UCSD-AML1 (cell line): ENCODE measurements around the gene ANKMY1.

Source experiments
- DNase-seq: peaks from one replicate; lab custom pipeline; 2025; ENCODE audit not compliant: unreplicated experiment; lab: John Stamatoyannopoulos, UW

Gene ANKMY1

DNA sequence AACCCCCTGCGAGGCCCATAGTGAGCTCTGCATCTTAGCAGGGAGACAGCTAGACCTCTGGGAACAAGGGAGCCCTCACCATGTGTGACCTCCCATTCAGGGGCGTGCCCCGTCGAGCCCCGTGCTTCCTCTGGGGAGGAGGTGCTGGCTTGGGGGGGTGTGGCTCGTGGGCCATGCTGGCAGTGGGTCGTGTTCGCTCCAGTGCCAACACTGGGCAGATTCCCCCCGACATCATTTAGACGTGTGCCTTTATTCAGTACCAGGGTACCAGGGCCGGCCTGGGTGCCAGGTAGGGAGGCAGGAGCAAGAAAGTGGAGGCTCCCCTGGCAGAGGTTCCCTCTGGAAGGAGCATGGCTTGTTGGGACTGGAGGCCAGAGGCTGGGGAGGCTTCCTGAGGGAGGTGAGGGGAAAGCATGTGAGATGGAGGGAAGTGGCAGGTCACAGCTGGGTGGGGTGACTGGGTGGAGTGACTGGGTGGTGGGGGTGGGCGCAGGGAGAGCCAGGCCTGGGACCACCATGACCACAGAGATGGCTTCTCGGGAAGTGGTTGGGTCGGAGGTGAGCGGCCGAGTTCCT lies 107.2 kb downstream of the ANKMY1 start:
- no peak for DNase-seq

DNA sequence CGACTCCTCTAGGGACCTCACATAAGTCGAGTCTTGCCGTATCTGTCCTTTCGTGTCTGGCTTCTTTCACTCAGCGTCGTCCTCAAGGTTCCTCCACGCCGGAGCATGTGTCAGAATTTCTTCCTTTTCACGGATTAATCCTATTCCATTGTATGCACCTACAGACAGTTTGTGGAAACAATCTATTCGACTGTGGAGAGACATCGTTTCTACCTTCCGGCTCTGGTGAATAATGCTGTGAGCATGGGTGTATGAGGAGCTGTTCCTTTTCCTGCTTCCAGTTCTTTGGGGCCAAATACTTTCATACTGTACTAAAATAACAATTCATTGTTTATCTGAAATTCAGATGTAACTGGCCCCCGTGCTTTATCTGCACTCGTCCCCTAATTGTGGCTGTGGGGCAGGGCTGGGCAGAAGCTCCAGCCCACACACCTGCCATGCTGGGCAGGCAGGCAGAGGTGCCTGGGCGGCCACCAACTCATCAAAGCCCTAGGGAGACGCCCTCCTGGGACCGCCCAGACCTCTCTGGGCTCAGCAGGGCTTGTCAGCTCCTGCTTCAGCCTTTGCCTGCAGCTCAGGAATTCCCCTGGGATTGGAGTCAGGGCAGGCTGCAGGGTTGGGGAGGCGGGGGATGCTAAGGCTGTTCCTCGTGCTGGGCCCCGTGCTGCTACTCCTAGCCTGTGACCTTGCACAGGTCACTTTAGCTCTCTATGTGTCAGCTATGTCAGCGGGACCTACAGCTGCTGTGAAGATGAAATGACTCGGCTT lies 107.8 kb downstream of the ANKMY1 start:
- DNase-seq = no peak

DNA sequence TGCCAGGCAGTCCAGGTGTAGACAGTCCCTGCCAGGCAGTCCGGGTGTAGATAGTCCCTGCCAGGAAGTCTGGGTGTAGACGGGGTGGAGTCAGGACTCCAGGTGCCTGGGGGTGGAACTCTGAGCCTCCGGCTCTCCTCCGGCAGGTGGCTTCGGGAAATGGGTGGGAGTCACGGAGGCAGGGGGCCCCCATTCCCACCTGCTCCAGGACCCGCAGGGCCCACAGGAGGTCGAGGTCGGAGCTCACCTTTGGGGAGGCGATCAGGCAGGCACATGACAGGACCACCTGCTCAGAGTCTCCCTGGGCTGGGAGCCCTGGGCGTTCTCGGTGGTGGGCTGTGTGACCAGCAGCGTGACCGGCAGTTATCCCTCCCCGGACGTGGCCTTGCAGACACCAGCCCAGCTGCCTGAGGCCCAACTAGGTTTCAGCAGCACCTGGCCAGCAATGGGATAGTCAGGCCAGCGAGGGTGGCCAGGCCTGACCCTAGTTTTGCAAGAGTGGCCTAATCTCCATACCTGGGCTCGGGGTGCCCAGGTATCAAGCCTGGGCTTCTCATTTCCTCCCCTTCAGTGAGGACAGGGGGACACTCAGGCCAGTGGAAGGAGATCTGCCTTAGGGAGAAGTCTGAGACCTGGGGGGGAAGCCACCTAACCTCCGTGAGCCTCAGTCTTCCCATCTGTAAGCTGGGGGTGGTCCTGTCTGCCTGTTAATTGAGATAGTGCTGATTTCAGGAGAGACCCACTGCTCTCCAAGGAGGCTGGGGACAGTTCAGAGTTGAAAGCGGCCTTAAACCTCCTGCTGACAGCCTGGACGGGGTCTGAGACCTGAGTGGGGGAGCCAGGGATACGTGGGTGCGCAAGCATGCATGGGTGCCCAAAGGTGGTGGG lies 109.2 kb downstream of the ANKMY1 start:
- no peak for DNase-seq

- no peak for DNase-seq
Observed at GRCh38 chr2:240447934-240448333, 109.9 kb downstream of the ANKMY1 start.

DNA sequence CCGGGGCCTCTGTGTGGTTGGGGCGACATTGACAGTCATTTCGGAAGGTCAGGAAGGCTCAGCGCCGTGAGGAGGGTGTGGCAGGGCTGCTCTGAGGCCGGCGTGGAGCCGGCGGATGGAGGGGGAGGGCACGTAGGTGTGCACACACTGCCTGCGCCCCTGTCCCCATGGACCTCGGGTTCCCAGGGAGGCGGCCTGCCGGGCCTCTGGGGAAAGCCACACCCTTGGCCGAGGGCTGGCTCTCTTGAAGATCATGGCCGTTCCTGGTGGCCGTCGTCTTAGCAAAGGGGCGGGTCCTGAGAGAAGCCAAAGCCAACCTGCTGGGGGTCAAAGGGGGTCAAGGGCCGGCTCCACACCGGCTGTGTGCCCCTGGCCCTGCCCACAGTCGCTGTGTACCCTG lies 110.5 kb downstream of the ANKMY1 start:
- DNase-seq = no peak

DNA sequence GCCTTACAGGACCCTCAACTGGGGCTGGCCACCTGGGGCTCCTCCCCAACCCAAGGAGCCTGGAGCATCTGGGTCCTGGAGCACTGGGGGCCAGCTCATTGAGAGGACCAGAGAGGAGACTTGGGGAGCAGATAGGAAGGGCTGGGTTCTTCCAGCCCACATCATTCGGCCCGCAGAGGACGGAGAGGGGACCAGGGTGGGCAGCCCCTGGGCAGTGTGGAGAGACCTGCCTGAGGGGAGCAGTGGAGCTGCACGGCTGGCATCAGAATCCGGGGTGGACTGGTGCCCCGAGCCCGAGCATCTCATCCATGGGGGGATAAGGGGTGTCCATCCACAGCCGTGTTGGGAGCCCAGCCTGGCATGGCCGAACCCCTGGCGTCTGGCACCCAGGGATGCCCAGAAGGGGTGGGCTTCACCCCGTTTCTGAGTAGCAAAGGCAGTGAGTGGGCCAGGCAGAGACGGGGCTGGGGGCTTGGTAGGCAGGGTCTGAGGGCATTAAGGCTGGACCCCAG lies 111.1 kb downstream of the ANKMY1 start:
- no peak for DNase-seq

- DNase-seq = no peak
Observed at GRCh38 chr2:240445961-240446663, 111.7 kb downstream of the ANKMY1 start.

DNA sequence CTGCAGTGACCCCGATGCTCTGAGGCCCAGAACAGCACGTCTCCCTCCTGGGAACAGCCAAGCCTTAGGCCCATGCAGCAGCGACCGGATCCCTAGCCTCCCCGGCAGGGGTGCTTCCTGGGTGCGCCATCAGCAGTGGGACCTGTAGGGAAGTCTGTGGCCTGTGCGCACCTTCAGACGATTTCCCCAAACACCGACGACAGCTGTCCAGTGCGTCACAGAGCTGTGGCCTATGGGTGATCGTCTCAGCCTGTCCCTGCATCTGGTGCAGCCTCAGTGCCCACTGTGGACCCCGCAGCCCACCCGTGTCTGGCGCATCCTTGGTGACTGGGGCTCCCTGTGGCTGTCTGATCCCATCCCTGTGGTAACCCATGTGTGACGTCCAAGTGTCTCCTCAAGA lies 113.3 kb downstream of the ANKMY1 start:
- no peak for DNase-seq

GRCh38 chr2:240443891-240444301 lies 113.9 kb downstream of the ANKMY1 start:
- no peak for DNase-seq

DNA sequence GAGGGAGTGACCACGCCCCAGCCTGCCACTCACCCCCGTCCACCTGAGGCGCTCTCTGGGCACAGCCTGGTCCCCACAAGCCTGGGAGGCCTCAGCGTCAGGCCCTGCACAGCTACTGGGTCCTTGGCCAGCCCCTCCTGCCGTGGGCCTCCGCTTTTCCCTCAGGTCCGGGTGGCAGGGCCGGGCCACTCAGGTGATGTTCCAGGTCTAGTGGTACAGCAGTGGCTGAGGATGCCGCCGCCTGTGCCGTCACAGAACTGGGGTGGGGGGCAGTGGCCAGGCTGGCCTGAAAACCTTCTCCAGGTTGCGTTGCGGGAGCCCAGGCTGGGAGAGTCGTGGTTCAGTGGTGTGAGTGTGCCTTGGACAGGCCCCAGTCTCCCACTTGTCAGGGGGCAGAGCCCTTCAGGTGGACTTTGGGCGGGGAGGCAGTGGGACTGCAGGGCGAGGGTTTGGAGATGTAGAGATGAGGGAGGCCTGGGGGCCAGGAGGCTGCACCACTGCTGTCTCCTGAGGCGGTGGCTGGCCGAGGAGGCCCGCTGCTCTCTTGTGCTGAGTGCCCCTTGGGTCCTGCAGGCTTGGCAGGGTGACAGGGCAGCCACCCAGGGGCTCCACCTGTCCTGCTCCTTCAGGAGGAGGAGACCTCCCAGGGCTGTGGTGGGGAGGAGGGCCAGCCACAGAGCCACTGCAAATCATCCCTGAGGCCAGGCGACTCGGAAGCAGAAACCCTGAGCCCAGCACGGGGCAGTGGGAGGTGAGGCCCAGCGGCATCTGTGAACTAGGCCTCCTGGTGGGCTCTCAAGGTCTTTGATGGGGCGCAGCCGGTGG lies 114.7 kb downstream of the ANKMY1 start:
- no peak for DNase-seq

GRCh38 chr2:240441993-240442411 lies 115.8 kb downstream of the ANKMY1 start:
- DNase-seq = no peak

DNA sequence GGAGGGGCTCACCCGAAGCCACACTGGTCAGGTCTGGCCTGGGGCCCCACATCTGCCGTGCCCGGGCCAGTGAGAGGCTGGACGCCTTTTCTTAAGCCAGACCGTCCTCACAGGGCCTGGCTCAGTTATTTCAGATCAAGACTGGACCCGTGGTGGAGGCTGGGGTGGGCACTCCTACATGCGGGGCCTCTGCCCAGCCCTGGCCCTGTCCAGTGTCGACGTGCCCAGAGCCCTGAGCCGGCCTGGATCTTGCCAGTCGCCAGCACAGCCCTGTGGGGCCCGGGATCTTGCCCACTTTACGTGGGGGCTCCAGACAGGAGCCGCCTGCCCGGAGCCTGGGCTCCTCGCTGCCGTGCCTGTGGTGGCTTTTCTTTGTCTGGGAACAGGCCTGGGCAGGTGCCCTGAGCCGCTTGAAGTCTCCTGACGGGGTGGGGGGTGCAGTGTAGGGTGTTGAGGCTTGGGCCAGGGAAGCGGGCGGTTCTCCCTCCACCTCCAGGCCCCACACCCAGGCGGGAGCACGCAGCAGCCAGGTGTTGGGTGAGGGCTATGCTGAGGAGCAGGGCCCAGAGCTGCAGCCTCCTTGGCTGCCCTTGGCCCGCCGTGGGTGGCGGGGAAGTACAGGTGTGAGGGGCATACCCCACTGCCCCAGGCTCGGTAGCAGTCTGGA lies 116.3 kb downstream of the ANKMY1 start:
- no peak for DNase-seq

GRCh38 chr2:240440704-240441320 lies 117.0 kb downstream of the ANKMY1 start:
- DNase-seq = no peak

GRCh38 chr2:240440251-240440650 lies 117.5 kb downstream of the ANKMY1 start:
- no peak for DNase-seq

DNA sequence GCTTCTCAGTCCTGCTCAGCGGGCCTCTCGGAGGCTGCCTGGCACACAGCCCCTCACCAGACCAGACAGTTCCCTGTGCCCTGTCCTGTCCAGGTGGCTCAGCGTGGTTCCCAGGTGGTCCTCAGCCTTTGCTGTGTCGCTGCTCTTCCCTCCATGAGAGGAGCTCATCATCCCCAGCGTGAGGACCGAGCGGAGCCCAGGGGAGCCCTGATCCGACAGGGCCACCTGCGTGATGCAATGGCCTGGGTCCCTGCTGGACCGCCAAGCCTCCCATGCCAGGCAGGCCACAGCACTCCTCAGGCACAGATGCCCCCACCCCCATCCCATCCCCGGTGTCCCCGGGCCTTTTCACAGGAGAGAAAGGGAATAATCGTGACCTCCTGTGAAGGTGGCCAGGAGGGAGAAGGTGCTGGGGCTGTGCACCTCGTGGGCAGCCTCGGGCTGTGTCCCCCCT lies 118.1 kb downstream of the ANKMY1 start:
- no peak for DNase-seq

DNA sequence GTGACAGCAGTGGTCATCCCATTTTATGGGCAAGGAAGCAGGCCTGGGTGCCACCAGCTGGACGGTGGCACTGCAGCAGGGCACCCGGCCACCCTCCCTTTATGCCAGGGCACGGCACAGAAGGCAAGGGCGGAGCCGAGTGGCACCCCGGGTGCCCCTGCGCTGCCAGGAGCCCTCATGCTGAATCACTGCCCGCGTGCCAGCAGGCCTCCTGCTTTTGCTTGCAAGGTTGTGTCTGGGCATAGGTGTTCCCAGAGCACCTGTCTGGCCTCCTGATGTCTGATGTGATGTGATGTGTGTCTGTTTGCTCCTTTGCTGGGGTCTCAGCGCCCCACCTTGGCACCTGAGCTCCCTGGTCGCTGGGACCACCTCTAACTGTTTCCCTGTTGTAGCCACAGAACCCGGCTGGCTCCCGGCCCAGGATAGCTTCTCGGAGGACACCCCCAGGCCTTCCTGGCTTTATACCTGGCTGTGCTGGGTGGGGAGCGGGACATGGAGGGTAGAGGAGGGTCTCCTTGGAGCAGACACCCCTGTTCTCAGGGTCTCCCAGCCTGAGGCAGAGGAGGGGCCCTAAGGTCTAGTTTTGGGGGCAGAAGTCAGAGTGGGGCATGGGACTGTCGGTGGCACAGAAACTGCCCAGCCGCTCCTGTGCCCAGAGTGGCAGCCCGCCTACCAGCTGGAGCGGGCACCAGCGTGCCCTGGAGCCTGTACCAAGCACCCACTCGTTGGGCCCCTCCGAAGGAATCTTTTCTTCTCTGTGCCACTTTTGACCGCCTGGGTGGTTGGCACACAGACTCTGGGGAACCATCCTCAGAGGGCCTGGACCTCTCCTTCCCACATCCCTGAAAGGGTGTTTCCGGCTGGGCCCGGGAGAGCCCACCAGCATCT lies 118.7 kb downstream of the ANKMY1 start:
- no peak for DNase-seq

DNA sequence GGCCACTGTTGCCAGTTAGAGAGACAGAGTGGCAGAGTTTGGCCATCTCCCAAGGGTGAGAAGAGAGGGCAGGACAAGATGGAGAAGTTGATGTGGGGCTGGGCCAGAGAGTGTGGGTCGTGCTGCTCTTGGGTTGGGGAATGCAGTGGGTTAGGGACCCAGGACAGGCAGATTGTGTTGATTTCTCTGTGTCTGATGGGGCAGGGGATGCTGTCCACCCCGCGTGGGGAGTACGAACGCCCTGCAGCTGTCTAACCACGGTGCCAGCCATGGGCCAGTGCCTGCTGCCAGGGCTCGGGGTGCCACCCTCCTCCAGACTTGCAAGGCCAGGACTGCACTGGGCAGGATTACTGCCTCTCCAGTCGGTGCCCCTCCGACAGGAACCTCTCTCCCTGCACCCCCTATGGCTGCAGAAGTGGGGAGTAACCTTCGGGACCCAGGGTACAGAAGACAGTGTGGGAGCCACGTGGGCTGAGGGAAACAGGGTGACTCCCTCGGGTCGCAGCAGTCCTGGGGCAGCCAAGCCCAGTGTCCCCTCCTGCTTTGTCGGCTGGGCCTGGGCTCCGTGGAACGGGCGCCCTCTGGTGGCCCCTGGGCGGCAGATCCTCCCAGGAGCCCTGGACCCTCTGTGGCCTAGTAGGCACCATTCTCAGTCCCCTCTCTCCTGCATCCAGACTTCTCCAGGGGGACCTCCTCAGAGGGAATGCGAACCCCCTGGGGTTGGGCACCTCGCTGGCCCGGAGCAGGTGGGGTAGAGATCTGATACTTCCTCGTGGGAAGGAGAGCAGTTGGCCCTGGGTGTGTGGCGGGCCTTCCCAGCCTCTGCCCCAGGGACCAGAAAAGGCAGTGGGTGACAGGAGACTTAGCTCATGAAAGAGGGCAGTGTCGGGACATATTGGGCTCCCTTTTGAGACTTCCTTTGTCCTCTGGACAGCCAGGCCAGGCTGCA lies 119.7 kb downstream of the ANKMY1 start:
- DNase-seq = peak; percentile 69
